GM19328 (cell line): Measurements from ENCODE around the gene HIVEP3.

ENCODE experiments used
- ATAC-seq: cut with Tn5 transposase; IDR thresholded peaks from one replicate; pipeline ENCODE4 v1.9.1; 2021; ENCODE audit warnings: mild to moderate bottlenecking, moderate library complexity; ENCODE audit not compliant: unreplicated experiment

HIVEP3 gene

DNA sequence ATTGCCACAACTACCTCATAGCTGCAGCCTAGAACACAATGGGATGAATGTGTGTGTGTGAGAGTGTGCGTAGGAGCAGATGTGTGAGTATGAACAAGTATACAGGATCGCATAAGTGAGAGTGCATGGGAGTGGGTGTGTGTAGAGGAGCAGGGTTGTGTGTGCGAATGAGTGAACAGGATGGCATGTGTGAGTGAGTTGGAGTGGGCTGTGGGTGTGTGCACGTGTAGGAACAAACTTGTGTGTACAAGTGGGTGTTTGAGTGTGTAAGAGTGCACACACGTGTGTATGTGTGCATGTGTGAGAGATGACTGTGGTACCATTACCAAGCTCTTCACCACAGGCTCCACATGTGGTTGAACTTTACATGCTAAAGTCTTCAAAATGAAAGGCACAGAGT, 258.8 kb downstream of the HIVEP3 start:
- no peak for ATAC-seq

DNA sequence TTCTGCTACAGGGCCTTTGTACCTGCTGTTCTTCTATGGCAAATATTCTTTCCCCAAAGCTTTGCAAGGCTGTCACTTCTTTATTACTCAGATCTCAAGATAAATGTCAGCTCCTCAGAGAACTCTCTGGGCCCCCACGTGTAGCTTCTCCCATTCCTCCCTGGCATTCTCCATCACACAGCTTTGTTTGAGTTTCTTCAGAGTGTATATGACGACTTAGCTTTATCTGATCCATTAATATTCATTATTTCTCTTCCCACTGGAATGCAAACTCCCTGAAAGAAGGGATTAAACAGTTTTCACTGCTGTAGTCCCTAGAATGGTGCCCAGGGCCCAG, 259.6 kb downstream of the HIVEP3 start:
- ATAC-seq: no peak

DNA sequence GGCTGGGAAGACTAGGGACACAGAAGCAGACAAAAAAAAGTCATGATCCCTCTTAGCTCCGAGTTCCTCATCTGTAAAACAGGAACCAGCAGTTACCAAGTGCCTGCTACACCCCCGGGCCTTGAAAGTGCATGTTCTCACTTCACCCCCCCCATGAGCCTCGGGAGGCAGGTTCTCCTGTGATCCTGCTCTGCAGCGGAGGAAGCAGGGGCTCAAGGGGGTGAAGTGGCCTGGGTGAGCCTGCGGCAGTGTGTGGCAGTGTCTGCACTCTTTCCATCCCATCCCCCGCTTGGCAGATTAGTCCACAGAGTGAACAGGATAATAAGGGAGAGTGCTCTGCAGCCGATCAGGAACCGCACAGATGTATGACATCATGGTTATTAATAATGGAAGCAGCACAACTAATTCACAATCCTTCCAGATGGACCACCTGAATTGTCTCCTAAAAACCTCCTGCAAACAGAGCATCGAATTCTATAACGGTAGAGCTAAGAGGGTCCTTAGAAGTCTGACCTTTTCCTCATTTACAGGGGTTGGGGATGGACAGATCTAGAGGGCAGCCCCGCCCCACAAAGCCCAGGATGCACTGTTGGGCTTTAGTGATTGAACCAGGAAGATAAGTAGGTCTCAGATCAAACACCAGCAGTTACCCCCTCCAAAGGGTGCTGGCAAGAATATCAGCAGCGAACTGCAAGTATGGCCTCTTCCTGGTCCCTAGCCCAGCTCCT, 260.1 kb downstream of the HIVEP3 start:
- no peak for ATAC-seq

DNA sequence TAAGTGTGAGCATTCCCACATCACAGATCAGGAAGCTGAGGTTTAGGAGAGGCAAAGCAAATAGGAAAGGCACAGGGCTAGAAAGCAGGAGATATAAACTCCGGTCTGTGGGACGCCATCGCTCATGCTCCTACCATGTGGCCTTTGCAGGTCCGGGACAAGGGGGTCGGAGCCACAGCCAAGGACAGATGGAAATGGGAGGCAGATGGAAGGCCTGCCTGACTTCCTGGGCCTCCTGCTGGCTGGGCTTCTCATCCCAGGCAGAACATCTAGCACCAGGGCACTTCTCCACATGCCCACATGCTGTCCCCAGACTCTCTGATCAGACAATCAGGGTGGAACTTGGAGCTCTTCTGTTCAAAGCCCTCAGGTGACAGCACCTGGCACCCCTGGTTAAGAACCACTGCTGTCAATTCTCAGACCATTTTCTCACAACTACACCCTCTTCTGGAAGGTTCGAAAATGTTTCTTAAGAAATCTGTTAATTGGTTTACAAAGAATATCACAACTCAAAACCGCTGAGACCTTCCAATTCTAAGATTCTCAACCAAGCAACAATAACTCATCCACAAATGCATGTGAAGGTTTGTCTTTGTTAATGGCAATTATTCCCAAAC, 260.9 kb downstream of the HIVEP3 start:
- no peak for ATAC-seq

DNA sequence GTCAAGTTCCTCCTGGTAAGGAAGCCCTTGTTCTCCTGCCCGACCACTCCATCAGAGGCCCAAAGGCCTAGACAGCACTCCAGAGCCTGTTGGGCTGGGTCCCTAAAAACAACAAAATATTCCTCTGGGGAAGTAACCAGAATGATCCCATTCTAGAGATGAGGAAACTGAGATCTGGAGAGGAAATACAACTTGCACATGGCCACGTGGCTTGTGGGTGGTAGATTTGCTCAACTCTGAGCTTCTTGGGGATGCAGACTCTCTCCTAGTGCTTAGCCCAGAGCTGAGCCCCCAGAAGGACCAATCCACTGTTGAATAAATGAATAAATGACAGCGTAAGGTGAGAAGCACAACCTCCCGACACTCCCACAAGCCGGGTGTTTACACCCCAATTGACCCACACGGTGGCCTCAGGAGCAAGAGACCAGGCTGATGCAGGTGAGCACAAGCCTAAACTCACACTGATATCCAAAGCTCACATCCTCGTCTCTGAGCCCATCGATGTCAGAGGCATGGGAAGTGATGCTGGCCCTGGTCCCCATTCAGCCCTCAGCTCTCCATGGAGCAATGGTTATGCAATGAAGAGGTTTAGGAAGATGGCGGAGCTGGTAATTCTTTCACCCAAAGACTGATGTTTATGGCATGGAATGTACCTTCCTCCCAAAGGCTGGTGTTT, 261.8 kb downstream of the HIVEP3 start:
- no peak for ATAC-seq

DNA sequence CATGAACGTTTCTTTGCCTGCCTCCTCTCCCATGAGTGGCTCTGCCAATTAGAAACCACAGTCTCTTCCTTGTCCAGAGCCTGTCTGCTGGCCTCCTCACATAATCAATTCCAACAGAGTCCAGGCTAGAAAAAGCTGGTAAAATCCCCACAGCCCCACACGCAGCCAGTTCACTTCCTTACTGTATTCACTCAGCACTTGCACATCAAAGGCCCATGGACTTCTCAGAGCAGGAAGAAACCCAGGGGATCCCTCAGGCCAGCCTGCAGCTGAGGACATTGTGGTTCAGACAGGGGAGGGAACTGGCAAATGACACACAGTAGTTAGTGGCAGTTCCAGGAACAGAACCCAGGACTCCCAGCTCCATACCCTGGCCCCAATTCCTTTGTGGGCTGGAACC, 262.7 kb downstream of the HIVEP3 start:
- no peak for ATAC-seq

DNA sequence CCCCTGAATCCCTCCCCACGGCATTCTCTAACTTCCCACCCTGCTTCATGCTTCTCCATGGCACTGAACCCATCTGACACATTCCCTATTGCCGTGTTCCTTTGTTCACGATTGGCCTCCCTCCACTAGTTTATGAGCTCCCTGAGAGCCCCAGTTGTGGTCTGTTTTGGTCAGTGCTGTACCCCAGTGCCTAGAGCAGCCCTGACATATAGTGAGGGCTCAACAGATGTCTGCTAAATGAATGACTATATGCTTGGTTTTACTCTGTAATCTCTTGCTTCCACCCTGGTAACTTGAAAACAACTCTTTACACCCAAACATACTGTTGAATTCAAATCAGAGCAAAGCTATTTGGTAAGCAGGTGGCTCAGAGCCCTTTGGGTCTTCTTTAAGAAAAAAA, 263.1 kb downstream of the HIVEP3 start:
- no peak for ATAC-seq

DNA sequence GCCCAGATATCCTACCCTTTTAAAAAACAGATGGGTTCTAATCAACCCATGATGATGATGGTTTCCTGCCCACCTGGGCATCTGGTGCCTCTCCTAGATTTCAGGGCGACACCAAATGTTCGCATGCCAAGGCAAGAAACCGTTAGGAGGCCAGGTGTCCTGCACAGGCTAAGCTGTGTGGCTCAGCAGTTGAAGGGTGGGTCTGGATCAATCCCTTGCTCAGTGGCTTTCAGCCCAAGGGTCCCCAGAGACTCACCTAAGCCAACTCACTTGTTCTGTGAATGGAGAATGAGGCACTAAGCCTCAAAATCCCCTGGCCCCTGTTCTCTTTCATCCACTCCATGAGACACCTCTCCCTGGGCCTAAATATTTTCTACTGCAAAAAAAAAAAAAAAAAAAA, 265.1 kb downstream of the HIVEP3 start:
- ATAC-seq: no peak

DNA sequence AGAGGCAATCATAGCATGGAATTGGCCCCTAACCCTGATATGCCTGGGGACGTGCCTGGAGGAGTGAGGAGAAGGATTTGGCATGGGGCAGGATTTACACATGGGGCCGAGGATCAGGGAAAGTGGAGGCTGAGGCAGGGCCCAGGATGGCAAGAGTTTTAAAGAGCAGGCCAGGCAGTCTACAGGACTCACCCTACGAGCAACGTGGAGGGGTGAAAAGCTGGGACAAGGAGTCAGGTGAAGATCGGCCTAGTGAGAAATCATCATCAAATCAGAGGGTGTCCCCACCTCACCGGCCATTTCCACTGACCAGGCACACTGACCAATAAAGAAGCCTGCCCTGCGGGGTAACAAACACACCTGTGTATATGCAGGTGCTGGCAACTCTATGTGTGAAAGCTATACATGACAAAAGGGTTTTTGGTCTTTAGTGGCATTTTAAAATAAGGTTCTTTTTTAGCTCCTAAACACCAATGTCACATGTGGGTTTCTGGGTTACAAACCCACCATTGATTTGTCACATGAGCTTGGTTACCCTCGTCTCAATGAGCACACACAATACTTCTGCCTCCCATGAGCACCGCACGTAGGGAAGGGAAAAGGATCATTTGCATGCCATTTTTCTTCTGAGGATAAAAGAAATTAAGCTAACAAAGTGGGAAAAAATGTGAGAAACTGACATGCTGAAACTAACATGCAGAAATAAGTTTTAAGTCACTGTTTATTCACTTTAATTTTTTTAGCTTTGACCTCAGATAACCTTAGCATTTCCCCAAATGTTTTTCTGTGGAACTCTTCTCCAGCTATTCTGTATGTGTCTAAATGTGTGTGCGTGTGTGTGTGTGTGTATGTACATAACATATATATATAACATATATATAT, 266.1 kb downstream of the HIVEP3 start:
- ATAC-seq: no peak

DNA sequence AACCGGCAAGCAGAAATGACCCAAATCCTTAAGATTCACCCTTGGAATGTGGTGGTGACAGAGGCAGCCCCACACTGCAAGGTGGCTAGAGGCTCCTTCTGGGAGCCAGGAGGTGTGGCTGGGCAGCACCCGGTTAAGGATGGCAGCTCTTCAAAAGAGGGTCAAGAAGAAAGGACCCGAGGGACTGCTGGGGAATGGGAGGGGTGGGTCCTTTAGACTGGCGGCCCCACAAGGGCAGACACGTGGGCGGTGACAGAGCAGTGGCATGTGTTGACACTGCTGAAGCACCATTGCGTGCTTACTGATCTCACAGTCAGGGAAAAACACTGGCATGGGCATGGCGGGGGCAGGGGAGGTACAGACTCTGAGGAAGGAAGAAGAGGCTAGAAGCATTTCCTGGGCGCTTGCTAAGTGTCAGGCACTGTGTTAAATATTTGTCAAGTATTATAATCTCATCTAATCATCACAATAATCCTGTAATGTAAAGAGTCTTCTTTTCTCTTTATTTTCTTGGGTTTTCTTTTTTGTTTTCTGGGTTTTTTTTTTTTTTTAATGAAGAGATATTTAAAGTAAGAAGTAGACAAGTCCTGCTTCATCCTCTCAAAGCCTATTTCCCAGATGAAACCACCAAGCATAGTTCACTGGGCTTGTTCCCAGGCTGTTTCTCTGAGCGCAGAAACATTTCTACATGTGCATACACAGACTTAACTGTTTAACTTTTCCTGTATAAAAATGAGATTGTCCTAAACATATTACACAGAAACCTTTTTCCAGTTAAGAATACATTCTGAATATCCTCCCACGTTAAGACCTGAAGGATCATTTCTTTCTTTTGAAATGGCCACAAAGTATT, 268.5 kb downstream of the HIVEP3 start:
- no peak for ATAC-seq

DNA sequence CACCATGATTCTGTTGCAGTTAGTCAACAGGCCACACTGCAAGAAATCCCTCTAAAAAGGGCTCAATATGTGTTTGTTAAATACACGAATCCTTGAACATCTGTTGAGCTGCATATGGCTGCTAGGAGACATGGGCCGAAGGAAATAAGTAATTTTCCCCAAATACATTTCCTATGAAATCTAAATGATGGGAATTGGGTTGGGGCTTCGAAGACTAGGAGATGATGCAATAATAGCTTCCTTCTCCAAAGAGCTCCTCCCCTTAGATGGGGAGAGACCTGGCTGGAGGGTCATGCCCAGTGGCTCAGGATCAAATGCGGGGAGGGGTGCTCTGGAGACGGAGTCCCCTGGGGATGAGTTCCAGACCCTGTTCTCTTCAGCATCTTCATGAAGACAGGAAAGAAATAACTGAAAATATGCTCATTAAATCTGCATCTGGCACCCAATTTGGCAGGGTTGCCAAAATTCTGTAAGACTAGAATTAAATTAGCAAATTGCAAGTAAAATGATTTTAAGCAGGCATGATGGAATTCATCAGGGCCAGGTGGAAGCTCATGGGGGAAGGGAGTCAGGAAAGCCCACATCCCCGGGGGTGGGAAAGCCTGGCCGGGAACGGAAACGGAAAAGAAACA, 269.2 kb downstream of the HIVEP3 start:
- ATAC-seq: no peak

DNA sequence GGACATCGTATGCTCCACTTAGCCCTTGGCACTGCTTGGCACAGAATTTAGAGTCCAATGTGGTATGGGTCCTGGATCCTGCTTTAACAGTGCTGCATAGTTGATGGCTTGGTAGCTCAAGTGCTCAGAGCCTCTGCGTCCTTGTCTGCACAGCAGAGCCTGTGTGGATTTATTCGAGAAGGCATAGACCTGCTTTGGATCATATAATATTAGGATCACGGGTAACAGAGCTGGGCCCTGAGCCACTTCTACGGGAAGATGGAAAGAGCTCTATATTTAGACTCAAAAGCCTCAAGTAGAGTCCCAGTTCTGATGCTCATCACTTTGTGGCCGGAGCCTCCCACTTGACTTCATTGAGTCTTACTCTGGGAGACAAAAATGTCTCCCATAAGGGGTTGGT, 269.9 kb downstream of the HIVEP3 start:
- ATAC-seq: no peak

DNA sequence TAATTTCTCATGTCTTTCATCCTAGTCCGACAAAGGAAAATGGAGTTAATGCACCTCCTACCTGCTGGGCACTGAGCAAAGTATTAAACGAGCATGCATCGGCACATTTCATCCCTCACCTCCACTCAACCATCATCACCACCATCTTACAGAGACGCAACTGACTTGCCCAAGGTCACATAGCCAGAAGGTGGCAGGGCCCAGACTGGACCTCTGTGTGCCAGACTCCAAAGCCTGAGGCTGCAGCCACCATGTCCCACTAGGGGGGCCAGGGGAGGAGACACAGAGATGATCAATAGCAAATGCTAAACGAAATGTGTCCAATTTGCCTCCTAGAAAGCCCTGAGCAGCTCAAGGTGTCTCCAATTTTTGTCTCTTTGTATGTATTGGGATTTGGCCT, 270.5 kb downstream of the HIVEP3 start:
- ATAC-seq: no peak

DNA sequence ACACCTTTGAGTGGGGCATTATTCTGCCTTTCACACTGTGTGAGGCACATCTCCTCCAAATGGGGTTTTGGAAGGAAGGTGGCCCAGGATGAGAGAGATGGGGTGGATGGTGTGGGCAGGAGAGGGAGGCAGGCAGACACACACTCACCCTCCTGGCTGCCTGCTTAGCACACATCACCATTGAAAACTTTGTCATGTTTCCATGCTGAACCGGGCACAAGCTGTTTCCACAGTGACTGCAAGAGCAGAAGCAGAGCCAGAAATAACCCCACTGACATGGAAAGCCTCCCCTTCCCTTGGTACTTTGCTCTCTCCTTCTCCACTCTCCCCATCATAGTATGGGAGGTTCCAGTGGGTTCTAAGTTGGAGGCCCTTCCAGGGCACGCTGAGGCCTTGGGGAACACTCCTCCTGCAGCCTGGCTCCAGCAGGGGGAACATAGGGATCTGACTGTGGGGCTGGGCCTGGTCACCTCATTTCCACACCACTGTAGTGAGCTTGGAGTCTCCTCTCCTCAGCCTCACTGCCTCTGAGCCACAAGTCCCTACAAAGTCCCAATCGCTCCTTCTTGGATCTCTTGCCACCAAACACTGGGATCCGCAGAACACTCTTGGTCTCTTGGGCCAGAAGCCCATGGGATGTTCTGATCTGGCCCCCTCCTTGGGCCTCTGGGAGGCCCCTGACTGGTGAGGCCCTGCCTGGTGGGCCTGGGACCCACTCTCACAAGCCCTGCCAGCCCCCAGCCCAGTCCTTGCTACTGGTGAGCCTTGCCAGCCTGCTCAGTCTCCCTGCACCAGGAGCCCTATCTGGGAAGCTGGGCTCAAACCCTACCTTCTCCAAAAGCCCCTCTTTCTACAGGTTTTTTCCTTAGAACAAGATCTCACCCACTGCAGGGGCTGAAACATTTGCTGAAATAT, 271.2 kb downstream of the HIVEP3 start:
- no peak for ATAC-seq

DNA sequence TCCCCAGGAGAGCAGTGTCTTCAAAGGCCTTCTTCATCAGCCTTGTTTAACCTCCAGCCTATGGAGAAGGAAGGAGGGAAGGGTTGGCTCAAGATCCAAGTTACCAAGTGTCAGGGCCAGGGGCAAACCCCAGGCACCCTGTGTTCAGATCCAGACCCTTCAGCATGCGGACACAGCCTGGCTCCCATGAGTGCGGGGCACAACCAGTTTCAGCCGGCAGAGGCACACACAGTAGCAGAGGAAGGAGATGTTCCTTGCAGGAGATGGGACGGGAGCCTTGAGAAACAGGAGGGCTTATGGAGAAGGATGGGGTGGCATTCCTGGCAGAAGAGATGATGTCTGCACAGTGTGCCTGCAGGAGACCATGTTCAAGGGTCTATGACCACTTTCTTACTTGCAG, 272.5 kb downstream of the HIVEP3 start:
- no peak for ATAC-seq

DNA sequence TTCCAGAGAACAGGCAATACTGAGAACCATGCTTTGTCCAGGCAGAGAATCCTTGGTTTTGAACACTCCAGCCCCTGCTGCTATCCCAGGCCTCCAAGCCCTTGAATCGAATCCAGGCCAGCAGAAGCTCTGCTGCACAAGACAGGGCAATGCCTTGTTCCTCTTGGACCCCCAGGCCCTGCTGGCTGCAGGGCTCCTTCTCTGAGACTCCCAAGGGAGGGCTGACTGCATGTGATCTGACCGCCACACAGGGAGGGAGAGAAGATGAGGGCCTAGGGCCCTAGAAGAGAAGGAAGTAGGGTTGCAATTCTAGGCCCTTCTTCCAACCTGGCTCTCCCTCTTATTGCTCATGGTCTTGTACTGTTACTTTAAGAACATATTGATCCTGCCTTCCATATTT, 273.7 kb downstream of the HIVEP3 start:
- no peak for ATAC-seq

DNA sequence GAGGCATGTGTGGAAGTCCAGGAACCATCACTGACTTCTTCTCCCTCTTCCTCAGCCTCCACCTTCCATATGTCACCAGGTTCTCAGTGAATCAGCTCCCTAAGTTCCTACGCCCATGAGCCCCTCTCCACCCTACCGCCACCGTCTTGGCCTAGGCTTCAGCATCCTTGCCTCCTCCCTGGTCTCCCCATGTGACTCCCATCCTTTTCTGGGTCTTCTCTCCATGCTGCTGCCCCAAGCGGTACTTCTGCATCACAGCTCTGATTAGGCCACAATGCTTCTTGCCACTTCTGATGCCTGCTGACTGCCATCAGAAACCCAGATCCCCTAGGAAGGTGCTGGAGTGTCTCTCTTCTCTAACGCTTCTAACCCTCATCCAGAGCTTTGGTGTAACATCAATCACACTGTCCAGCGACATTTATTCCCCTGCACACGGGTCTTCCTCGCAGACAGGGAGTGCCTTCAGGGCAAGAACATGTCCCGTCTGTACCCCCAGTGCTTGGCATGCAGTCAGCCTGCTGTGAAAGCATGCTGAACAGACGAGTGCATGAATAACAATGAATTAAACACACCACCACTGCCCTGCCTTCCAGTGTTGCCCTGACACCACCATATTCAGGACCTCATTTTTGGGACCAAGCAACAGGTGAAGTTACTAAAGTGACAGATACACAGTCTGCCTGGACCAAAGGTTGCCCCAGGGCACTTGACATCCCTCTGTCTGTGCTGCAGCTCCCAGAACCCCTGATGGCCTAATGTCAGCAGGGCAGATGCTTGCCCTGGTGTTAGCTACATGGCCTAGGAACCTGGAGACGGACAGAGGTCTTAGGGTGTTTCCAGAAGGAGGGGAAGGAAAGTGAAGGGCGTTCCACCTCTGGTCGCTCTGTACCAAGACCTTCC, 275.6 kb downstream of the HIVEP3 start:
- no peak for ATAC-seq

DNA sequence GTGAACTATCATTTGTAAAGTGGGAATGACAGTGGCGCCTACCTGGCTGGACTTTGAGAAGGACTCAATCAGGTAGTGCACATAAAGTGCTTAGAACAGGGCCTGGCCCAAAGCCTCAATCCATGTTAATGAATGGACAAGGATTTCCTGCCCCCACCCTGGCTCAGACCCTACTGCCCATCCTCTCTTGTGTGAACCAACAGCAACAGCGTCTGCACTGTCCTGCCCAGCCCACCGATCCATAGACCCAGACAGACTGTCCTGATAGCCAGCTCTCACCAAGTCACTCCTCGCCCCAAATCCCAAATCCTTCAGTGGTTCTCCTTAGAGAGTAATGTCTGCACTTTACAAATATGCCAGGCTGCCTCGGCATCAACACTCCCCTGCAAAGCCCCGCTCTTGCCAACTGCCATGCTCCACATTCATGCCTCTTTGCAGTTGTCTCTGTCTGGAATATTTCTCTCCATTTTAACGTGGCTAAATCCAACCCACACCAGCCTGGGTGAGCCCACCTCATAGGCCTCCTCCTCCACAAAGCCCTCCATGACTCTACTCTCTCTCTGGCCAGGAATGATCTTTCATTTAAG, 276.7 kb downstream of the HIVEP3 start:
- ATAC-seq: no peak
